Stomach (tissue), 4 donors: ENCODE measurements around the gene MEG3.

Experiments used
- CTCF ChIP-seq, 7 experiments: fragments of 450-650 bp in 4 of 7; fragments of 200-600 bp in 3 of 7; sonication (generic) in 3 of 7; IDR thresholded peaks; one replicate each; pipeline ENCODE4 v1.5.1; 2016 to 2019; ENCODE audit warnings: antibody characterized with exemption in 7 of 7, control low read depth in 2 of 7, mild to moderate bottlenecking in 1 of 7
- EP300 ChIP-seq: sonication (generic); formaldehyde crosslinking; IDR thresholded peaks from one replicate; pipeline ENCODE4 v1.6.1; 2017; ENCODE audit warnings: antibody characterized with exemption
- POLR2A ChIP-seq, 4 donors: fragments of 450-650 bp; IDR thresholded peaks; one replicate each; pipeline ENCODE4 v1.6.1; 2016; ENCODE audit warnings: antibody characterized with exemption in 4 of 4, control low read depth in 2 of 4, mild to moderate bottlenecking in 1 of 4, moderate library complexity in 1 of 4
- POLR2AphosphoS5 ChIP-seq, 3 donors: sonication (generic); formaldehyde crosslinking; IDR thresholded peaks; one replicate each; pipeline ENCODE4 v1.6.1; 2016; ENCODE audit warnings: antibody characterized with exemption in 3 of 3

GRCh38 chr14:100783630-100784370 lies 42.1 kb upstream of the MEG3 start:
- no peak for TF ChIP-seq CTCF (IDR thresholded peaks at IDR 0.05)
- no peak for TF ChIP-seq EP300
- TF ChIP-seq POLR2AphosphoS5 (IDR thresholded peaks at IDR 0.05): no peak
- no peak for TF ChIP-seq POLR2A (IDR thresholded peaks at IDR 0.05)
